ENCODE data around the gene NPTXR. TPM values are rescaled to one million over a fixed set of nuclear protein-coding genes. Genes with fewer than 3 reads are reported as not detected.
A peak's percentile ranks its signal among the peaks of the same experiment; 100 is the strongest.

Gene NPTXR
- 0.94 TPM for total RNA-seq

- H3K4me3 ChIP-seq (ENCODE audit: low read length), result no peak within 1 kb of the TSS
Measured at GRCh38 chr22:38843657-38844314, at the start of gene NPTXR. Gene NPTXR, minus strand, starts transcription at chr22:38844028.

GRCh38 chr22:38891256-38891655 is 47.4 kb upstream of the NPTXR start:
- H3K4me3 ChIP-seq (ENCODE audit: low read length), result no peak overlapping the region
- H3K9me3 ChIP-seq (ENCODE audit: low read depth, low read length), result no peaks in the 10 kb centered on the region
- H3K27me3 ChIP-seq (ENCODE audit: insufficient read depth, low read length), result no peaks in the 10 kb centered on the region
- H3K4me1 ChIP-seq (ENCODE audit: insufficient read depth, low read length), result no peaks in the 10 kb centered on the region

More at GRCh38 chr22:38843657-38844314, at the start of gene NPTXR:
- H3K4me1 ChIP-seq (ENCODE audit: insufficient read depth, low read length), result peaks cover 19% of the 10 kb centered on the region
- peaks cover 37% of the 10 kb centered on the region for H3K27me3 ChIP-seq (ENCODE audit: insufficient read depth, low read length)
- no peaks in the 10 kb centered on the region for H3K9me3 ChIP-seq (ENCODE audit: low read depth, low read length)

- Histone ChIP-seq H3K27me3 (ENCODE audit: insufficient read depth, low read length) (no peaks in the 10 kb centered on the region), H3K4me3 (ENCODE audit: low read length) (no peak overlapping the region), H3K9me3 (ENCODE audit: low read depth, low read length) (no peaks in the 10 kb centered on the region), H3K4me1 (ENCODE audit: insufficient read depth, low read length) (no peaks in the 10 kb centered on the region)
Measured at GRCh38 chr22:38890377-38890776, 46.5 kb upstream of the NPTXR start.

GRCh38 chr22:38886333-38886732 is 42.5 kb upstream of the NPTXR start:
- Histone ChIP-seq H3K4me3 (ENCODE audit: low read length) (no peak overlapping the region), H3K4me1 (ENCODE audit: insufficient read depth, low read length) (peaks cover 4% of the 10 kb centered on the region), H3K27me3 (ENCODE audit: insufficient read depth, low read length) (no peaks in the 10 kb centered on the region), H3K9me3 (ENCODE audit: low read depth, low read length) (no peaks in the 10 kb centered on the region)

GRCh38 chr22:38882972-38883622 is 39.3 kb upstream of the NPTXR start:
- Histone ChIP-seq H3K4me3 (ENCODE audit: low read length) (no peak overlapping the region), H3K27me3 (ENCODE audit: insufficient read depth, low read length) (no peaks in the 10 kb centered on the region), H3K4me1 (ENCODE audit: insufficient read depth, low read length) (peaks cover 6% of the 10 kb centered on the region), H3K9me3 (ENCODE audit: low read depth, low read length) (no peaks in the 10 kb centered on the region)

GRCh38 chr22:38881997-38882879 is 38.4 kb upstream of the NPTXR start:
- Histone ChIP-seq H3K27me3 (ENCODE audit: insufficient read depth, low read length) (no peaks in the 10 kb centered on the region), H3K4me1 (ENCODE audit: insufficient read depth, low read length) (peaks cover 6% of the 10 kb centered on the region), H3K9me3 (ENCODE audit: low read depth, low read length) (no peaks in the 10 kb centered on the region), H3K4me3 (ENCODE audit: low read length) (no peak overlapping the region)

- Histone ChIP-seq H3K27me3 (ENCODE audit: insufficient read depth, low read length) (no peaks in the 10 kb centered on the region), H3K4me3 (ENCODE audit: low read length) (no peak overlapping the region), H3K4me1 (ENCODE audit: insufficient read depth, low read length) (peaks cover 6% of the 10 kb centered on the region), H3K9me3 (ENCODE audit: low read depth, low read length) (no peaks in the 10 kb centered on the region)
Measured at GRCh38 chr22:38881464-38881871, 37.6 kb upstream of the NPTXR start.

- Histone ChIP-seq H3K4me3 (ENCODE audit: low read length) (no peak overlapping the region), H3K27me3 (ENCODE audit: insufficient read depth, low read length) (no peaks in the 10 kb centered on the region)
Measured at GRCh38 chr22:38879961-38880360, 36.1 kb upstream of the NPTXR start.

GRCh38 chr22:38879108-38879729 is 35.4 kb upstream of the NPTXR start:
- no peaks in the 10 kb centered on the region for H3K9me3 ChIP-seq (ENCODE audit: low read depth, low read length)
- H3K4me1 ChIP-seq (ENCODE audit: insufficient read depth, low read length), result peaks cover 6% of the 10 kb centered on the region
- no peak overlapping the region for H3K4me3 ChIP-seq (ENCODE audit: low read length)
- H3K27me3 ChIP-seq (ENCODE audit: insufficient read depth, low read length), result no peaks in the 10 kb centered on the region

More at GRCh38 chr22:38879961-38880360, 36.1 kb upstream of the NPTXR start:
- H3K9me3 ChIP-seq (ENCODE audit: low read depth, low read length), result no peaks in the 10 kb centered on the region
- peaks cover 6% of the 10 kb centered on the region for H3K4me1 ChIP-seq (ENCODE audit: insufficient read depth, low read length)

- peaks cover 10% of the 10 kb centered on the region for H3K4me1 ChIP-seq (ENCODE audit: insufficient read depth, low read length)
- no peaks in the 10 kb centered on the region for H3K9me3 ChIP-seq (ENCODE audit: low read depth, low read length)
- H3K27me3 ChIP-seq (ENCODE audit: insufficient read depth, low read length), result no peaks in the 10 kb centered on the region
- no peak overlapping the region for H3K4me3 ChIP-seq (ENCODE audit: low read length)
Measured at GRCh38 chr22:38878001-38878400, 34.2 kb upstream of the NPTXR start.

GRCh38 chr22:38874529-38875222 is 30.8 kb upstream of the NPTXR start:
- Histone ChIP-seq H3K4me1 (ENCODE audit: insufficient read depth, low read length) (peaks cover 23% of the 10 kb centered on the region), H3K4me3 (ENCODE audit: low read length) (no peak overlapping the region), H3K9me3 (ENCODE audit: low read depth, low read length) (no peaks in the 10 kb centered on the region), H3K27me3 (ENCODE audit: insufficient read depth, low read length) (no peaks in the 10 kb centered on the region)

- H3K4me3 ChIP-seq (ENCODE audit: low read length), result no peak overlapping the region
- no peaks in the 10 kb centered on the region for H3K27me3 ChIP-seq (ENCODE audit: insufficient read depth, low read length)
- no peaks in the 10 kb centered on the region for H3K9me3 ChIP-seq (ENCODE audit: low read depth, low read length)
- peaks cover 32% of the 10 kb centered on the region for H3K4me1 ChIP-seq (ENCODE audit: insufficient read depth, low read length)
Measured at GRCh38 chr22:38873469-38874411, 29.9 kb upstream of the NPTXR start.

- Histone ChIP-seq H3K9me3 (ENCODE audit: low read depth, low read length) (no peaks in the 10 kb centered on the region), H3K4me1 (ENCODE audit: insufficient read depth, low read length) (peaks cover 35% of the 10 kb centered on the region), H3K27me3 (ENCODE audit: insufficient read depth, low read length) (no peaks in the 10 kb centered on the region), H3K4me3 (ENCODE audit: low read length) (peak overlapping the region; percentile 85)
Measured at GRCh38 chr22:38872831-38873248, 29.0 kb upstream of the NPTXR start.

Measured in mononuclear cell (primary cell).